Peyer's patch (tissue), 4 donors: ENCODE data around the gene MS4A18.

Experiments used
- CTCF ChIP-seq, 6 experiments: fragments of 450-650 bp in 4 of 6; fragments of 200-600 bp in 2 of 6; sonication (generic) in 1 of 6; IDR thresholded peaks; one replicate each; pipeline ENCODE4 v1.5.1; 2017 to 2019; ENCODE audit warnings: antibody characterized with exemption in 6 of 6, mild to moderate bottlenecking in 3 of 6, moderate library complexity in 1 of 6
- POLR2A ChIP-seq, 2 donors: fragments of 450-650 bp; IDR thresholded peaks; one replicate each; pipeline ENCODE4 v1.5.1; 2017; ENCODE audit warnings: antibody characterized with exemption in 2 of 2, mild to moderate bottlenecking in 2 of 2, moderate library complexity in 2 of 2

- TF ChIP-seq CTCF (IDR thresholded peaks at IDR 0.05) (no peak), POLR2A (IDR thresholded peaks at IDR 0.05) (no peak)
Measured at GRCh38 chr11:60680455-60681119, 43.9 kb upstream of the MS4A18 start.
